ENCODE measurements around the gene KREMEN2.
"Not testable (repeated sequence)": the region's sequence is repeated elsewhere in the genome, so short reads cannot be mapped to it uniquely, and the experiment has no call there.

The KREMEN2 gene

DNA sequence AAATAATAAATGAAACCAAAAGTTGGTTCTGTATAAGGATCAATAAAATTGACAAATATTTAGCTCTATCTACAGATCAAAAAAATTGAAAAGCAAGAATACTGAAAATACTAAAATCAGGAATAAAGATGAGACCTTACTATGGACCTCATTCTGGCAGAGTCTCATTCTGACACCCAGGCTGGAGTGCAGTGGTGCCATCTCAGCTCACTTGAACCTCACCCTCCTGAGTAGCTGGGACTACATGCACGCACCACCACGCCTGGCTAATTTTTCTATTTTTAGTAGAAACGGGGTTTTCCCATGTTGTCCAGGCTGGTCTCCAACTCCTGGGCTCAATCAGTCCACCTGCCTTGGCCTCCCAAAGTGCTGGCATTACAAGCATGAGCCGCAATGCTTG lies 22.0 kb upstream of the KREMEN2 start:
- DNase-seq, result no peak

DNA sequence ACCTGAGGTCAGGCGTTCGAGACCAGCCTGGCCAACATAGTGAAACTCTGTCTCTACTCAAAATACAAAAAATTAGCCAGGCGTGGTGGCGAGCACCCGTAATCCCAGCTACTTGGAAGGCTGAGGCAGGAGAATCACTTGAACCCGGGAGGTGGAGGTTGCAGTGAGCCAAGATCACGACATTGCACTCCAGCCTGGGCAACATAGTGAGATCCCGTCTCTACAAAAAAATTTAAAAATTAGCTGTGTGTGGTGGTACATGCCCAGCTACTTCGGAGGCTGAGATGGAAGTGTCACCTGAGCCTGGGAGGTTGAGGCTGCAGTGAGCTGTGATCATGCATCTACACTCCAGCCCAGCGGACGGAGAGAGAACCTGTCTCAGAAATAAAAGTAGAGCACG lies 20.4 kb upstream of the KREMEN2 start:
- DNase-seq, result not testable (repeated sequence)

DNA sequence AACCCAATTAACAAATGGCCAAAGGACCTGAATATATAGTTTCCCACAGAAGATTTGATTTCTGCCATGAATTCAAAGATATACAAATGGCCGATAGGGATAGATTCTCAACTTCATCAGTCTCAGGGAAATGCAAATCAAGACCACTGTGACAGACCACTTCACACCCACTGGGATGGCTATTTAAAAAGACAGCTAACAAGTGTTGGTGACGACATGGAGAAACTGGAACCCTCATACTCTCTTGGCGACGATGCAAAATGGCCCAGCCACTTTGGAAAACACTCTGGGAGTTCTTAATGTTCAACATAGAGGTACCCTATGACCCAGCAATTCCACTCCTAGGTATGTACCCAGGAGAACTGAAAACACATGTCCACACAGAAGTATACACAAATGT lies 17.4 kb upstream of the KREMEN2 start:
- no peak for DNase-seq

DNA sequence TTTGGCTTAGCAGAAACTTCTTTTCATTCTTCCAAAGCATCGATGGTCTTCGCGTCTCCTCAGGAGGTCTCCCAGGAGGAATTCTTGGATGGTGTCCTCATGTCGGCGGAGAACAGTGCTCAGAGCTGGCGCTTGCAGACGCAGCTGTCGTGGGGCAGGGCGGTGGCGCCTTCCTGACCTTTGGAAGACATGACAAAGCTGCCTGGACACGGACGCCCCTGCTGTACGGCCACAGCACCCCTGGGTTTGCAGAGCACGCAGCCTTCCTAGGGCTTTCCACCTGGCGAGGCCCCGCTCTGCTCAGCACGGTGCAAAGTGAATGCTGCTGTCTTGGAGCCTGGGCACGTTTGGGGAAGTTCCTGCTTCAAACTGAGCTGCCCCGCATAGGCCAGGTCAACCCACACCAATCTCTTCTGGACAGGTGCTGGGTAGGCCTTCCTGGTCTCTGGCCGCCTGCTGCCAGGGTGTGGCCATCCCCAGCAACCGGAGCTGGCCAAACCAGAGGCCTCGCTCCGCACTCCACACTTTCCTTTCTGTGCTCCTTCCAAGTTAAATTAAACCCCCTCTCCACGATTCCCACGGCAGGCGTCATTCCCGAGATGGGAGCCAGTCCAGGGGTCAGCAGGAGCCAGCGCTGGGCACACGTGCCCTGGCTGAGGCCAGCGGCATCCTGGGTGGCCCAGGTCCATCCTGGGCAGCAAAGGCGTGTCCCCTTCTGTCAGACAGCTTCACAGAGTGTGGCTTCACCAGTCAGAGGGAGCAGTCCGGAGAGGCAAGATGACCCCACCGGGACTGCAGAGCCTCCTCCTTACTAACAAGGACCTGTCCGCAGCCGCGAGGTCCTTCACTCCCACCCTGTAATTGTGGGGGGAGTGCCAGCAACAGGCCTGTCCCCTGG lies 15.0 kb upstream of the KREMEN2 start:
- DNase-seq, result no peak

DNA sequence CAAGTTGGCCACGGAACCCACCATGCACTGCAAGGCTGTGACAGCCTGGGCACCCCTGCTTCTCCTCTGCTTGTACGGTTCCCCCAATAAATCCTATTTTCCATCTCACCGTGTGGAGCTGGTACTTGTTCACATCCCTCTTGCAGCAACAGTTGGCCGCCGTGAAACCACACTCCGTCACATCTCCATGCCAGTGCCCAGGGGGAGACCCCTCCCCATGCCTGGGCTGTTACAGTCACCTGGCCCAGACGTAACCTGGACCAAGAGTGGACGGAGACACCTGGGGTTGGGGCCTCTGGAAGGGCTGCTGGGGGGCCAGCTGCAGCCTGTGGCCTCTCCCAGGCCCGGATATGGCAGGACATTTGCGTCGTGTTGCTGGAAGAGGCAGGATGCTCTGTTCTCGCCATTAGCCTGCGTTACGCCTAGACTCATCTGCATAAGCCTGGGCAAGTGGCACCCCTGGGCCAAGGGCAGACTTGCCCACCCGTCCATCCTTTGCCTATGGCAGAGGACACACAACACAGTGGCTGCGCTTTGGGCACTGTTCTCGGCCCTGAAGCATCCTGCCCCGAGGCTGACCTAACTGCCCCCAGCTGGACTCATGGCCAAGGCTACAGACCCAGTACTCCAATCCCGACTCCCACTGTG lies 14.2 kb upstream of the KREMEN2 start:
- DNase-seq, result no peak

DNA sequence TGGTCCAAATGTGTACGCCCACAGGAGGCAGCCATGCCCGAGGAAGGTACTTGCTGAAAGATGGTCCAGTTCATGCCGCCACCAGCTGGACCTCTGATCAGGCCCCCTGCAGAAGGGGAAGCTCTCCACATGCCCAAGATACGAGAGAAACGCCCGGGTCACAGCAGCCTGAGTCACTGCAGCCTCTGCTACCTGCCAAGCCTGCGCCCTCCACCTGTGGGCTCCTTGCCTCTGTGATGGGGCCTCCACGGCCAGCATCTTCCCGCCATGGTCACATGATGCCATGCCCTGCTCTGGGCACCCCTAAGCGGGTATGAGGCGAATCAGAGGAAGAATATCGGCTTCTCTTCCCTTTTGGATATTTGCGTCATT lies 13.7 kb upstream of the KREMEN2 start:
- no peak for DNase-seq

DNA sequence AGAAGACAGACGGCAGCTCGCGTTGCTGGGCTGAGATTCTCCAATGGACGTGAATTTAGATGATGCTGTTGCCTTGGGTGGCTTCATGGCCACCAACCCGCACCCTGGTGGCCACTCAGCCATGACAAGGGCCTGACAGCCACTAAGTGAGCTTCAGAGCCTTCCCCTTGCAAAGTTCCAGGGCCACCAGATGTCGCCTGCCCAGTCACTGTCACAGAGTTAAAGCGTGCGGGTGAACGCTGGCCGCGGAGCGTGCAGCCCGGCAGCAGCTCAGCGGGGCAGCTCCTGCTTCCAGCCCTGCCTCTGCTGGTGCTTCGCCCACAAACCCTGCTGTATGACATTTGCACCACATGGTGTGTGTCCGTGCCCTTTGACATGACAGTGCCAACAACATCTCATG lies 13.3 kb upstream of the KREMEN2 start:
- no peak for DNase-seq

DNA sequence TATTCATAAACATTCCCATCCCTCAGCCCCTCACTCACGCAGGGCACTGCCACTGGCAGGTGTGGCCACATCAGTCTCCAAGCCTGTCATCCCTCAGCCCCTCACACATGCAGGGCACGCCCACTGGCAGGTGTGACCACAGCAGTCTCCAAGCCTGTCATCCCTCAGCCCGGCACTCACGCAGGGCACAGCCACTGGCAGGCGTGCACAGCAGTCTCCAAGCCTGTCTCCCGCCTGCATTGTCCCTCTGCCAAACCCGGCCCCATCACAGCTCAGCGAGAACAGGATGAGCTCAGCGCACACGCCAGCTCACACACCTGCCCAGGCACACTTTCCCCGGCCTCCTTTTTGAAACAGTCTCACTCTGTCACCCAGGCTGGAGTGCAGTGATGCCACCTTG lies 11.4 kb upstream of the KREMEN2 start:
- no peak for DNase-seq

DNA sequence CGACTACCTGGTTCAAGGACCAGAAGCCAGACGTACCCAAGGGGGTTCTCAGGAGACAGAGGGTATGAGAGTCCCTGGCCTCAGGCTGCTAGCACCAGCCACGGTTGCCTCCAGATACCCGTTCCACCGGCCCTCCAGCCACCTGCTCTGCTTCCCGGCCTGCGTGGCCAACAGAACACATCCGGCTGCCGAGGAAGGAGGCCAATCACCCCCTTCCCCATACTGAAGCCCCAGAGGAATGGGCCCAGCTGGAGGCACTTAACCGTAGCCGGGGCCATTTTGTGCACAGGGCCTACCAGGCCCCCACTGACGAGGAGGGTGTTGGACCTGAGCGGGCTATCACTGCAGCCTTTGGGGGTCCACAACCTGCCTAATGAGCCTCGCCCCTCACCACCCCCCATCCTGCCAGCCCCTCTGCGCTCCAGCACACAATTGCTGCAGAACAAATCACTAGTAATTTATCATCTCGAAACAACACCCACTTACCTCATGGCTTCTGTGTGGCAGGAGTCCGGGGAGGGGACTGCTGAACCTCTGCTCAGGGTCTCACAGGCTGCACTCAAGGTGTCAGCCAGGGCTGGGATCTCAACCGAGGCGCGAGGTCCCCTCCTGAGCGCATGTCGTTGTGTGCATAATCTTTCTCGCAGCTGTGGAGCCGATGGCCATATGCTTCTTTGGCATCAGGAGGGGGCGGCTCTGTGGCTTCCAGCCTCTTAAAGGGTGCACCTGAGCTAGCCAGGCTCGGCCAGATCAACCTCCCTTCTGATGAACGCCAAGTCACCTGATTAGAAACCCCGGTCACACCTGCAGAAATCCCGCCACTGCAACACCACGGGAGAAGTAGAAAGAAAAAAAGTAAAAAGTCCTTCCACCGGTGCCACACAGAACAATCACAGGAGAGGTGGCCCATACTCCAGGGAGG lies 10.1 kb upstream of the KREMEN2 start:
- no peak for DNase-seq

DNA sequence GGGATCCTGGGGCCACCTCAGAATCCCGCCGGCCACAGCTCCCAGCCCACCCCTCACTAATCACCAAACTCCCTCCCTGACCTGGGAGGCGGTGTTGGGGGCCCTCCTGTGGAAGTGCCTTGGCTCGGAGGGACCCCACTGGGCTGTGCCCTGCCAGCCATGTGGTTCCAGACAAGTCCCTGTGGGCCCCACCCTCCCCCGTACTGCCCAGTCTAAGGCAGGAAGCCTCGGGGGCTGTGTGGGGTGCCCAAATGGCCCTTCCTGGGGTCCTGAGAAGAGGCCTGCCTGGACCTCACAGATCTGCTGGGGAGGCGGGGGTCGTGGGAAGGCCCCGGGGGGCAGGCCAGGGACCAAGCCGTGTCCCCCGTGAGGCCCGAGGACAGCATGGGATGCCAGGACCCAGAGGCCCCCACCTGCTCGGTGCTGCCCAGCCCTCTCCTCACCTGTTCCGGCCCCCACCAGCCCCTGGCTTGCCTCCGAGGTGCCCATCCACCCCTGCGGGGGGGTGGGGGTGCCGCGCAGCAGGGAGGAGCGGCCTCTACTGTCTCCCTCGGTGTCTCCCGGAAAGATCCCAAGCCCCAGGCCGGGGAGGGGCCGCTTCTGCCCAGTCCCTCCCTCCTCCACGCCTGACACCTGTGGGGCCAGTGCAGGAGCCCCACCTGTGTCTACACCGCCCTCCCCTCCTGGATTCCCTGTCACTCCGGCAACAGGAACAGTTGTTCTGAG lies 9.3 kb upstream of the KREMEN2 start:
- no peak for DNase-seq

DNA sequence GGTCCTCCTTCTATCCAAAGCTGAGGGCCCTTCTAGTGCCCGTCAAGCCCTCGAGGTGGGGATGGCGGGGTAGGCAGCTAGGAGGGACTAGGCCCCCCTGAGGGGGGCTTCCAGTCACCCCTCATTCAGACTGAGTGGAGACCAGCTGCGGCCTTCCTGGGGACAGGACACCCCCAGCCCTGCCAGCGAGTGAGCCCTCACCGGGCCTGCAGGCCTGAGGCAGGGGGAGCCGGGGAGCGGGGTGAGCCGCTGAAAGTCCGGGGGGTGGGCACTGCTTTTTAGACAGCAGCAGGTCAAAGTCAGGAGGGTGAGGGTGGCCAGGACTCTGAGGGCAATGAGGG lies 8.7 kb upstream of the KREMEN2 start:
- DNase-seq, result no peak

DNA sequence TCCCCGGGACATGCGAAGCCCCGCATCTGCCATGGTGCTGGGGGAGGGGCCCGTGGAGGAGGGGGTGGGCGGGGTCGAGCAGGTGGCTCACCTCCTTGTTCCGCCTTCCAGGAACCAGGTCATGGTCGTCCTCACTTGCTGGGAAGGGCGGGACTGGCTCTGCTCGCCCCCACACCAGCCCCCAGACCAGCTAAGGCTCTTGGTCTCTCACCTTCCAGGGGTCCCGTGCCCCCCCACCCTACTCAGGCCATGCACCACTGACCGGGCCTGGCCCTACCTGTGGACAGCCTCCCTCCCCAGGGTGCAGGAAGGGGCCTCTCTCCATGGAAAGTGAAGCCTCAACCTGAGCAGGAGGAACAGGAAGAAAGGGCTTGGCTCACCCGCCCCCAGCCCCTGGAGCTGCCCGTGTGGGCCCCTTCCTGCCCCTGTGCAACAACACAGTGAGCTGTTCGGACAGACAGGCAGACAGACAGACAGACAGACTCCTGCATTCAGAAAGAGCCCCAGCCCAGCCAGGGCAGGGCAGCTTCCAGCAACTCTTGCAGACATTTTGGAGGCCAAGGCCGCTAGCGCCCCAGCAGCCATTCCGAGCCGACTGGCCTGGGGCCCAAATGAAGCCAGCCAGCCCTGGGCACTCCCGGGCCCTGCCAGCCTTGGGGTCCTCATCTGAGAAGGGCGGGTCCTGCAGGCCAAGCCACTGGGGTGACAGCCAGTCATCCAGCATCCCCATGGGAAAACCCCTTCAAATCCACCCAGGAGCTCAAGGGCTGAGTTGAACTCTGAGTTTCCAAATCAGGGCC lies 8.1 kb upstream of the KREMEN2 start:
- DNase-seq, result no peak

DNA sequence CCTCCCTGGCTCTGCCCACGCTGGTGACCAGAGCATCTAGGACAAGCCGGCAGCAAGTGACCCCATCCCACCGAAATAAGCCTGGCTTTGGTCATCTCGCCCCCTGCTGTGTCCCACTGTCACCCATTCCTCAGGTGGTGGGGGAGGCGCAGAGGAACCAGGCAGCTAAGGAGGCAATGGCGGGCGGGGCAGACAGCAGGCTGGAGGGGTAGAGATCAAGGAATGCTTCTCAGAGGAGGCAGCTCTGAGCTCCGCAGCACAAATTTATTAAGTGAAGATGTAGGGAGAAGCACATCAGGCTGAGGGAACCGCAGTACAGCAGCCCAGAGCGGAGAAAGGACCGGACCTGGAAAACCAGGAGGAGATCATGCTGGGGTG lies 7.5 kb upstream of the KREMEN2 start:
- DNase-seq, result no peak

DNA sequence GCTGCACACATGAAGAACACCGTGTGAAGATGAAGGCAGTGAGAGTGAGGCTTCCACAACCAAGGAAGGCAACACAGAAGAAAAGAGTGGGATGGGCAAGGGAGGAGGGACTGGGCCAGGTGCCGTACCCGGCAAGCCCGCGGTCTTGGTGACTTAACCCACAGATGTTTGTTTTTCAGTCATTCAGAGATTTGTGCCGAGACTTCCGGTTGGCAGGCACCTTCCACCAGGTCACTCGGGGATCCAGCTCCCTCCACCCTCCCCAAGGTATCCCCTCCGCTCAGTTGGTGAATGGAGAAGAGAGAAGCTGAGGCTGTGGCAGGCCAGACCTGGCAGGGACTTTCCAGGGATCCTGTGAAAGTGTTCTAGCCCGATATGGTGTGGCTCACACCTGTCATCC lies 4.9 kb upstream of the KREMEN2 start:
- no peak for DNase-seq

DNA sequence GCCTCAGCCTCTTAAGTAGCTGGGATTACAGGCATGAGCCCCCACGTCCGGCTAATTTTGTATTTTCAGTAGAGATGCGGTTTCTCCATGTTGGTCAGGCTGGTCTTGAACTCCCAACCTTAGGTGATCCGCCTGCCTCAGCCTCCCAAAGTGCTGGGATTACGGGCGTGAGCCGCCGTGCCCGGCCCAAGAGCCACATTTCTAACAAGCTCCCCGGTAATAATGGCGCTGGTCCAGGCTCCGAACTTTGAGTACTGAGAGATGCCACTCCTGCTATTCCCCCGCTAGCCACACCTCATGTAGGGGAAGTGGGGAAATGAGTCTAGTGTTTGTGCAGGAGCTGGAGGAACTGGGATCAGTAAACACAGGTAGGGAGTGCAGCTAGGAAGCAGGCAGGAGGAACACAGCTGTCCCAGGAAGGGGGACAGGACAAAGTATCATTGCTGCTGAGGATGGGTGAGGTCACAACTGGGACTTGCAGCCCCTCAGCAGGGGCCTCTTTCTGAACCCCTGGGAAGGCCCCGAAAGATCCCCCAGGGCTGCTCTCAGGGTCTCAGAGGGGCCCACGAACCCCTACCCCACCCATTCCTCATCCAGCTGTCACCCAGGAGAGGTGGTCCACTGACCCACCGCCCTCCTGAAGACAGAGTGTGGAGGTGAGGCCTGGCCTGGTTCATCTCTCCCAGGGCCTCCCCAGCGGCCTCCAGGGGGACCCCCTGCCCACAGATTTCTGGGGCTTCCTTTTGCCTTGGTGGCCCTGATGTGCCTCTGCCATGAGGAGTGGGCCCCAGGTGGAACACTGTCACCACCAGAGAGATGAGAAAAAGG lies 3.7 kb upstream of the KREMEN2 start:
- no peak for DNase-seq

DNA sequence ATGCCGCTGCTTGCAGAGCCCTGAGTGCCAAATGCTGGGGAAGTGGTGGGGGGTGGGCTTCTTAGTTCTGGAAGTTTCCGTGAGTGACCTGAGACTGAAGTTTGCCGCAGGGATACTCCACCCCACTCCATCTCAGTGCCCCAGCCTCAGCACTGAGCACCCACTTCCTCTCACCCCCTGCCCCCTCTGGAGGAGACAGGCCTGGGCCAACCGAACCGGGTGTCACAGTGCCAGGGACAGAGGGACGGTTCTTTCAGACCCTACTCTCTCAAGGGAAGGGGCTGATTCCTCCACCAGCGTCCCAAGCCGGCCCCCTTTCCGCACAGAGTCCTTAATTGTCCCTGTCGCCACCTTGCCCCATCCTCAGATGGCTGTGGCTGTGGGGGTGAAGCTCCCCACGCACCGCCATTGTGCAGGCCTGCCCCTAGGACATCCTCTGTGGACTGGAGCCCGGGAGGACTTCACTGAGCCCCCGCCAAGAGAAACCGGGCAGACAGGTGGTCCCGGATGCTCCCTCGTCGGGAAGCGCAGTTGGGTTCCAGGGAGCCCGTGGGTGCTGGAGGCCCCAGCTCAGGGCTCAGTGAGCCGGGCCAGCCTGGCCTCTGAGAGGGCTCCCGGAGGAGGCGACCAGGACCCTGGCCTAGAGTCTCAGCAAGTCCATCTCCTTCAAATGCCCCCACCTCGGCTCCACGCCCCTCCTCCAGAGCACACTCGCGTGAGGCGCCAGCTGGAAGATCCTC lies 1.6 kb upstream of the KREMEN2 start:
- no peak for DNase-seq

DNA sequence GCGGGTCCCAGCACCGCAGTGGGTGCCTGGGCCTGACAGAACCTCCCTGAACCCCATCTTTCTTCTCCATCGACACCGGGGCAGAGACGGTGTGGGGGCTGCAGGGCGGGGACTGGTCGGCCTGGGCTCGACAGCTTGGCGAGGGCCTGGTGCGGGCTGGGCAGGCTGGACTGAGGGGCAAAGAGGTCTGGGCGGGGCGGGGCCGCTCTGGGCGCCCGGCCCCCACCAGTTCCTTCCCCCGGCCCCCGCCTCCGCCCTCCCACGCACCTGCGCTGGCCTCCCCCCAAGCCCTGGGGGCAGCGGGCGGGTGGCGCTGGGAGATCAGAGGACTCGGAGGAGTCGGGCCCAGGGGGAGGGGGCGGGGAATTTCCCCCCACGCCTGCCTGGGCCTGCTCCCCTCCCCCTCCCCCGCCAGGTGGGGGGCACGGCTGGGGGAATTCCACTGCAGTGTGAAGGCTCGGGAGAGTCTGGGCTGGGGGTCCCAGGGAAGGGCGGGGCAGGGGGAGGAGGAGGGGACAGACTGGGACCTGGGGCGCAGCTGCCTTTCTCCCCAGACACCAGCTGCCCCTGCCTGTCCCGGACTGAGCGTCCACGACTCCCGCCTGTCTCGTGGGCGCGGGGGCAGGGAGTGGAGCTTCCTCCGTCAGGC lies 877 bp upstream of the KREMEN2 start:
- peak; percentile 31 for DNase-seq

DNA sequence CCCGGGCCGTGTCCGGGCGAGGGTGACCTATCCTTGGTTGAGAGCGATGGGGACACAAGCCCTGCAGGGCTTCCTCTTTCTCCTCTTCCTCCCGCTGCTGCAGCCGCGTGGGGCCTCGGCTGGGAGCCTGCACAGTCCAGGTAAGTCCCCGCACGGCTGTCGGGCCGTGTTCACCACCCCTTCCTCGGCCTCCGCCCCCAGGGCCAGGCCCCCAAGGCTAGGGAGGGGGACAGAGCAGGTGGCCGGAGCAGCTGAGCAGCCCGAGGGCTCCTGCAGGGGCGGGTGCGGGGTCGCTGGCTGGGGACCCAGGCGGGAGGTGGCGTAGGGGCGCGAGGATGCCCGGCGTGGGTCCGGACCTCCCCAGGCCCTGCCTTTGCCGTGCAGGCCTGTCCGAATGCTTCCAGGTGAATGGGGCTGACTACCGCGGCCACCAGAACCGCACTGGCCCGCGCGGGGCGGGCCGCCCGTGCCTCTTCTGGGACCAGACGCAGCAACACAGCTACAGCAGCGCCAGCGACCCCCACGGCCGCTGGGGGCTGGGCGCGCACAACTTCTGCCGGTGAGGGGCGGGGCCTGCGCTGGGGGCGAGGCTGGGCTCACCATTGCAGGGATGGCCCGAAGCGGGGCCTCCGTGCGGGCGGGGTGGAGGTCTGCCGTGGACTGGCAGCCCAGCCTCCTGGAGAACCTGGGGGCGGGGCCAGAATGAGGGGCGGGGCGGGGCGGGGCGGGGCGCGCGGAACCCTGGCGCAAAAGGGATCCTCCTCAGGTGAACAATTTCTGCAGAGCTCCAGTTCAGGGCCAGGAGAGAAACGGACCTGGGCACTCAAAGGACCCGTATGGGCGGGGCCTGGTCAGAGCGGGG lies 631 bp downstream of the KREMEN2 start:
- peak; percentile 54 for DNase-seq
